Stimulated activated CD8-positive, alpha-beta memory T cell treated with anti-CD3 and anti-CD28 coated beads, Interleukin-7, amount 100 ng/mL, for 4 hours (primary cell): ENCODE measurements around the gene OSBPL10.

Source experiments
- DNase-seq, 2 donors: peaks; one replicate each; pipeline ENCODE4 v3.0.0-alpha.2; 2020; ENCODE audit warnings: low read depth in 2 of 2

Gene OSBPL10

GRCh38 chr3:31670722-31671121 lies 310.3 kb downstream of the OSBPL10 start:
- no peak for DNase-seq

DNA sequence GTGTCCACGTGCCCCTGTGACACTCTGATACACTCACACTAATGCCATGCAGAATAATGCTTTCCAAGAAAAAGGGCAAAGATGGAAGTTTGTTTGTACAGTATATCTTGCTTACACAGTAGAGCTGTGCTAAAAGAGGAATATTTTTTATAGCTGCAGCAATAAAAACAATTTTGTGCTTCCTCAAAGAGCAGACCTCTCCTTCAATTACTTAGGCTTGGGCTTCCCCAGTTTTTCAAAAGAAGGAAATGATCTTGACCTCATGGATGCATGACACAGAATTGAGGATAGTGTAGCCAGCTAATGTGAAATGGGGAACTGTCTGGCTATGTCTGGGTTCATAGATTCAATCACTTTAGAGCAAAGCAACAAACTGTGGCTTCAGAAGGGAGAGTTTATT lies 310.9 kb downstream of the OSBPL10 start:
- DNase-seq: no peak

DNA sequence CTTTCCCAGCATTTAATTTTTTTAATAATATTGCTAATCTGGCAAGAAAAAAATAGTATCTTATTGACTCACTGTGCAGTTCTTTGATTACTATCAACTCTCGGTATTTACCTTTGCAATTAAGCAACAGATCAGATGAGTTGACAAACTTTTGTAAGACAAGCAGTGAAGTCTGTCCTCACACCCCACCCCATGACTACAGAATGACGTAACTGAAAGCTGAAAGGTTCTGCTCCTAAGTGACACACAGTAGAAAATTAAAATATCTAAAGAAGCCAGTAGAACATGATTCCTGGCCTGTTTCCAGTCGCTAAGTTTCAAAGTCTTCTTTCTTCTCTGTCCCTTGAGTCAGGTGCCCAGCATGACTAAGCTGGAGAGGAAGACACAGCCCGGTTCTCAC lies 312.8 kb downstream of the OSBPL10 start:
- DNase-seq: no peak

DNA sequence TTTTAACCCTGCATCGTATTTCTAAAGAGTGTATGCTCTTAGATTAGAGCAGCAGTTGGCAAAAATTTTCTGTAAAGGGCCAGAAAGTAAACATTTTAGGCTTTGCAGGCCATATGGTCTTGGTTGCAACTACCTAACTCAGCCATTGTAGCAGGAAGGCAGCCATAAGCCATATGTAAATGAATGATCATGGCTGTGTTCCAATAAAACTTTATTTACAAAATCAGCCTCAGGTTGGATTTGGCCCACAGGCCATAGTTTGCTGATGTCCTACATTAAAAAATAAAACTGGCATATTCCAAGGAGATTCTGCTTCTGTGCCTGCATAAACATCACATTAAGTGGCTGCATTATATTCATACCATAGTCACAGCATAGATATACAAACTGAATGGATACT lies 313.5 kb downstream of the OSBPL10 start:
- DNase-seq: no peak

DNA sequence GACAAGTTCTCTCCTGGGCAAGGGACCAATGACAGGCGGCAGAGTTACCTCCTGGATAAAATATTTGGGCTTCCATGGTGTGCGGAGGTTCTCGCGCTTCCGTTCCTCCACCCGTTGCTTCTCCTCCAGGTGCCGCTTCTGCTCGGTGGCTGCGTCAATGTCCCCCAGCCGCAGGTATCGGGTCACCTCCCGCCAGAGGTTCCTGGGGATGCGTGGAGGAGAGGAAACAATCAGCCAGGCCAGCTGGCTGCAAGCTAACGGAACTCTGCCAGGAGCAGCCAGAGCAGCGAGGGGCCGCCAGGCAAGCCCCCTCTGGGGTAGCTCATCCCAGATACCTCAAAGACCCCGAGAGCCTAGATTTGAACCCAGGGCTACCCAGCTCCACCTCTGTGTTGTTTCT lies 317.0 kb downstream of the OSBPL10 start:
- no peak for DNase-seq

- DNase-seq: no peak
These were observed 318.9 kb downstream of the OSBPL10 start for GRCh38 chr3:31661993-31662670.

DNA sequence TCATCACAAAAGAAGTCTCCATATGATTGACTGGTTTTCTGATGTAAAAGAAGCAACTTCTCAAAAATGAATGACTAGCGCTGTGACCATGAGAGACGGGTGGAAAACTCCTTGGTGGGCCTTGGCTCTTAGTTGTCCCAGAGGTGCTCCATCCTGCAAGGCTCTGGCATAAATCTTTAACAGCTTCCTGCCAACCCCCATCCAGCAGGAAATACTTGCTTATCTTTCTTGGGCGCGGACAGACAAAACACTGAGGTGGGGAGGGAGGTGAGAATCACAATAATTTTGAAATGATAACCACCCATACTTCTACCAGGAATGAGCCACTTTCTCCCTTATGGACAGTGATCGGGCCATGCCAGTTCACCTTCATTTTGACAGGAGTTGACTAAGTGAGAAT lies 319.8 kb downstream of the OSBPL10 start:
- no peak for DNase-seq

DNA sequence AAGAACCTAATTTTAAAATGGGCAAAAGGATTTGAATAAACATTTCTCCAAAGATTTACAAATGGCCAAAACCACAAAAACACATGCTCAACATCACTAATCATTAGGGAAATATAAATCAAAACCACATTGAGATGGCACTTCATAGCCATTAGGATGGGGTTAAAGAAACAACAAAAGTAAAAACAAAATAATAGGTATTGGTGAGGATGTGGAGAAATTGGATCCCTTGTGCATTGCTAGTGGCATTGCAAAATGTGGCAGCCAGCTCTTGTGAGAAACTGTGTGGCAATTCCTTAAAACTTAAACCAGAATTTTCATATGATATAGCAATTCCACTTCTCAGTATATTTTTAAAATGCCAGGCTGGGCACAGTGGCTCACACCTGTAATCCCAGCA lies 321.8 kb downstream of the OSBPL10 start:
- no peak for DNase-seq

- no peak for DNase-seq
These were observed 326.1 kb downstream of the OSBPL10 start for GRCh38 chr3:31654998-31655397.

GRCh38 chr3:31653464-31653863 lies 327.6 kb downstream of the OSBPL10 start:
- no peak for DNase-seq

GRCh38 chr3:31652296-31652695 lies 328.8 kb downstream of the OSBPL10 start:
- no peak for DNase-seq

GRCh38 chr3:31648286-31648968 lies 332.6 kb downstream of the OSBPL10 start:
- no peak for DNase-seq

DNA sequence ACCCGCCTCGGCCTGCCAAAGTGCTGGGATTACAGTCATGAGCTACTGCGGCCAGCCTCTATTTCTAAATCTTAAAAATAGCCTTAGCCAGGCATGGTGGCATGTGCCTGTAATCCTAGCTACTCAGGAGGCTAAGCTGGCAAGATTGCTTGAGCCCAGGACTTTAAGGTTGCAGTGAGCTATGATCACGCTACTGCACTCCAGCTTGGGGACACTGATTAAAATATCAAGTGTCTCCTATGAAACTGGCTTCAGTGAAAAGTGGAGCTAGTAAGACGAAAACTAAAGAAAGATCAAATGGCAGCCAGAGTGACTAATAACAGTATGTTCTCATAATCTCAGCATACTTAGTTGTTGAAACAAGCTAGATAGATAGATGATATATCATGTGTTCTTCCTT lies 335.8 kb downstream of the OSBPL10 start:
- no peak for DNase-seq

GRCh38 chr3:31639828-31640227 lies 341.2 kb downstream of the OSBPL10 start:
- DNase-seq: no peak

DNA sequence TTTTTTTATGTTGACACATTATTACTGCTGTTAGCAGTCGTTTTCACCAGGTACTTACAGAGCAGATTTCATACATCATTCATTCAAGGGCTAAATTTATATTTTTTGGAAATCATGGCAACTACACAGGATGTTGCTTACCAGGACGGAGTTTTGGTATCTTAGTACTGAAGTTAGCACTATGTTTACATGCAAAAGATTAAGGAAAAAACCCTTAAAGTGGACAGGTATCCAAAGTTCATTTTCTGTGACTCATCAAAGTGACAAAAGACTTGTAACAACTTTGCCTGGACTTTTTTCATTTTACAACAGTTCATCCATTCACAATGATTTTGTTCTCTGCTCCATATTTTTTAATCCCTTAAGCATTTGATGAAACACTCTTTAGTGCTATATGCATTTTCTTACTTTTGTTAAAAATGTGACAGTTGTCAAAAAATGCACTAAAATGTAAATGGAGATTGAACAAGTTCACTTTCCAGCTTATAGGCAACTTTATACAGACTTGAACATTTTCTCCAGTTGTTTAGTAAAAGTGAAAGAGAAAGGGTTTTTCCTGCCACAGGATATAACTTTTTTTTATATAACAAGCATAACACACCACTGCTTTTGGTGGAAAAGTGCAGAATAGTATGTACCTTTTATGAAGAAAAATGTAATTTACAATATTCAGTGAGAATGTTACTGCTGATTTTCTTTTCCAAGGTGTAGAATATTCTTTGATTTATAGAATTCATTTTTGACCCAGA lies 344.2 kb downstream of the OSBPL10 start:
- DNase-seq: no peak

- DNase-seq: no peak
These were observed 345.0 kb downstream of the OSBPL10 start for GRCh38 chr3:31636049-31636448.

- DNase-seq: no peak
These were observed 345.5 kb downstream of the OSBPL10 start for GRCh38 chr3:31635545-31635944.

DNA sequence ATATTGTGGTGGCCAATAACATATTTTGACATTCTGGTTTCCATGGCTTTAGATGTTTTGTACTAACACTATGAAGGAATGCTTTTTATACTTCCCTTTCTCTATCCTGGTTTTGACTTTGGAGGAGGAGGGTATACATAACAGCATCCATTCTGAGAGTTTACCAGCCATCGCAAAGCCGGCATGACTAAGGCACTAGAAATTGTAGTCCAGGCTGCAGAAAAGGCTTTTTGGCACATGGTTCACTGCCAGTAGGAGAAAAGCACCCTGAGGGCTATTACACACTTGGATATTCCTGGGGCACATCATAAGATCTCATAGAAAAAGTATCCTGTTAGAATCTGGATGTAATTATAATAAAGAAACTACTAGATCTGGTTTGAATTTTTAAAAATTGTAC lies 346.6 kb downstream of the OSBPL10 start:
- DNase-seq: no peak

- no peak for DNase-seq
These were observed 352.0 kb downstream of the OSBPL10 start for GRCh38 chr3:31629054-31629453.

DNA sequence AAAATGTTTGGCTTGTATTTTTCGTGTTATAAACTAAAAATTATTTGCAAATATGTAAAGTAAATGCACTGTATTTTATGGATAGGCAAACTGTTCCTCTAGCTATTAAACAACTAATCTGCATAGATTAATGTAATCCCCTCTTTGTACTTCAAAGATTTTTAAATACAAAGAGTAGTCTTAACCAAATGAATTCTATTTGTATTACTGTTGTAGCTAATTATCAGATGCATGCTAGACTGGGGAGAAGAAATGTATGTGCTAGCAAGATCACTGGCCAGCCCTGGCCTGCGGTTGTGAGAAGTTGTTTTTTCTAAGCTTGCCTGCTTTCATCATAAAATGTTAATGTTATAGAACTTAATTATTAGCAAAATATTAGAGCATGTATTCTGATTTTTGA lies 355.7 kb downstream of the OSBPL10 start:
- no peak for DNase-seq

DNA sequence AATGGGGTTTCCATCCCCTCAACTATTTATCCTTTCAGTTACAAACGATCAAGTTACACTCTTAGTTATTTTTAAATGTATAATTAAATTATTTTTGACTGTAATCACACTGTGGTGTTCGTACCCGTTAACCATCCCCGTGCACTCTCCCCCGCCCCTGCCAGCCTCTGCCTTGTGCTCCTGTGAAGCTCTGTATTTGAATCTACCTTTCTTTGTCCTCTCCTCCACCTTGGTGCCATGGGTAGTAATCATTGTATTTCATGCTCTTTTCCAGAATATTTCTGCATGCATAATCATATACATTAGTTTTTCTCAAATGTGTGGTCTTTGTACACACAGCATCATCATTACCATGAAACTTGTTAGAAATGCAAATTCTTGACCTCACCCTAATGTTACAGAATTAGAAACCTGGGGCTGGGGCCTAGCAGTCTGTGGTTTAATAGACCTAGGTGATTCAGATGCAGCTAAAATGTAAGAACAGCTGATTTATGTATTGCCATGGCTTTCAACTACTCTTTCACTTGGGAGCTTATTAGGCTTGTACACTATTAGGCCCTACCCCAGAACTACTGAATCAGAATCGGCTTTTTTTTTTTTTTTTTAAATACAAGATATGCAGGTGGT lies 356.9 kb downstream of the OSBPL10 start:
- DNase-seq: no peak

- DNase-seq: no peak
These were observed 358.3 kb downstream of the OSBPL10 start for GRCh38 chr3:31622636-31623288.
